NCI-H446 treated with DMSO at 0.1 percent for 48 hours (cell line): ENCODE measurements around the gene PPARD.
"Not testable (repeated sequence)": the region's sequence is repeated elsewhere in the genome, so short reads cannot be mapped to it uniquely, and the experiment has no call there.

Source experiments
- DNase-seq: peaks from one replicate; lab custom pipeline; 2025; lab: John Stamatoyannopoulos, UW

PPARD gene

DNA sequence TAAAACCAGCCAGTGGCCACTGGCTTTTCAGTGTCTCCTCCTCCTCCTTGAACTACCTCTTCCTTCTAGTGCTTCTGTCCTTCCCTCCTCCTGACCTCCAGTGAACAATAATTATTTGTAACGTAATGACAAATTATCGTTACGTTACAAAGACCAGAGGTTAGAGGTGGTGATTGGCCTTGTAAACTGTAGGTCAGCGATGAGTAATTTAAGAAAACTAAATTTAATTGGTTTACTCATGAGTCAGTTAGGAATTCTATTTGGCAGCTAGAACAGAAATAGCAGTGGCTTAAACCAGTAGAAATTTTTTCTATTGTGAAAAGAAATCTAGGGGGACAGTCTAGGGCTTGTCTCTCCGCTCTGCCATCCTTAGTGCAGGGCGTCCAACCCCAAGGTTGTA lies 38.8 kb downstream of the PPARD start:
- DNase-seq, result no peak

DNA sequence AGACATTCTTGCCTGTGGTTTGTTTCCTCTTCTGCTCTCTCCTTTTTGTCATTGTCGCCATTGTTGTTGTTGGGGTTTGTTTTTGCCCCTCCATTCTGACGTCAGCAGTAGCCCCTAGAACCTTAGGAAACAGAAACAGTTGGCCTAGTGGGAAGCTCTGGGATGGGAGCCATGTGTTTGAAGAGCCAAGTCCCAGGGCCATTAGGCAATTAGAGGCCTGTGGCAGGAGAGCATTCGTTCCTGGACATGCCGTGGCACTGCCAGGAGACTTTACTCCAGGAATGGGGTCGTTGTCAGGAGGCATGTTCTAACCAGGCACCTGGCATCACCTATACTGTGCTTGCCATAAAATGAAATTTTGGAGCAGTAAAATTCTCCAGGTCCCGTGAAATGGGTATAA lies 39.7 kb downstream of the PPARD start:
- DNase-seq, result no peak

DNA sequence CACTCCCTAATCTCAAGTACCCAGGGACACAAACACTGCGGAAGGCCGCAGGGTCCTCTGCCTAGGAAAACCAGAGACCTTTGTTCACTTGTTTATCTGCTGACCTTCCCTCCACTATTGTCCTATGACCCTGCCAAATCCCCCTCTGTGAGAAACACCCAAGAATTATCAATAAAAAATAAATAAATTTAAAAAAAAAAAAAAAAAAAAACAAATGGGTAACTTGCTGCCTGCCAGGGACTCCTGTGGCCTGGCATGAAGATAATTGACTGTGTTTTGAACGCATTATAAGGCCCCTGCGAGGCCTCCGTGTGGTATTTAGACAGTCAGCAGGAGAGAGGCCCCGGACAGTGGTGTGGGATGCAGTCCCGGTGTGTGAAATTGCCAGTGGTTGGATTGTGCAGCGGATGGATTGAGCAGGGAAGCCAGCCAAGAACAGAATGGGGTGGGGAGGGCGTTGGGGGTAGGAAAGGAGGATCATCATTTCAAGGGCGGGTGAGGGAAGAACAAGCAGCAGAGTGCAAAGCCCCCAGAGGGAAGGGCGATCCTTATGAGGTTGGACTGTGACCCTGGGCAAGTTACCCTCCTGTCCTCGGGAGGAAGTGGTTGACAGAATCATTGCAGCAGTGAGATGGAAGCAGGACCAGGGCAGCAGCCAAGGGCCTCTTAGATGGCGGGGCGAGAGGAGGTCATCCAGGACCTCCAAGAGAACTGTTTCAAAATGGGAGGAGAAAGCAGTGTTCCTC lies 43.3 kb downstream of the PPARD start:
- peak; percentile 7 for DNase-seq

DNA sequence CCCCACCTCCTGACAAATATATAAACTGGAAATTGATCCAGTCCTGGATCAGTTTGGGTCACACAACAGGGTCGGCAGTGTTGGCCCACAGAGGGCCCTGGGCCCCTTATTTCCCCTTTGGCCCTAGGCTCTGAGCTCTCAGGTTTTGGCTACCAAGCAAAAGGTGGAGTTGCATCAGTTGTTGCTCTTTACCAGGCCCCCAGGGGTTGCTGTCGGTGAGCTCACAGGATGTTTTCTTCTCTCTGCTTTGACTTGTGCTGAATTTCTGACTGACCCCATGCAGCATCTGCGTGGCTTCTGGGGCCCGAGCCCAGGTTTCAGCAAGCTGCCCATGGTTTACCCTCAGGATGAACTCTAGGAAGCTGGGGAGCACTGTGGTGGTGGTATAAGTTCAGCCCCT lies 44.6 kb downstream of the PPARD start:
- DNase-seq, result no peak

DNA sequence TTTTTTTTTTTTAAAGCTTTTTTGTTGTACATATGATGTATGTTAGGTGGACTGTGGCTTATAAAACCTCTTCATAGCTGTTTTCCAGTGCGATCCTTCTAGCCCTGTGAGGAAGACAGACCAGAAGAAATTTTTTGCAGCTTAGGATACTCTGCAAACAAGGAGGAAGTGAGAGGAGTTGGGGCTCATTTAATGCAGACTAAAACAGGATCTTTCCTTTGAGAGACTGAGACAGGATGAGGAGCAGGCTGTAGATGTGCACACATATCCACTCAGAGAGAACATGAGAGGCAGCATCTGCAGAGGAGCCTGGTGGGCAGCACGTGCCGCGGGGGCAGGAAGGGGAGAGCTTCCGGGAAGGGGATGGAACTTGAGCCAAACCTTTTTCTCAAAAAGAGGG lies 45.7 kb downstream of the PPARD start:
- no peak for DNase-seq

DNA sequence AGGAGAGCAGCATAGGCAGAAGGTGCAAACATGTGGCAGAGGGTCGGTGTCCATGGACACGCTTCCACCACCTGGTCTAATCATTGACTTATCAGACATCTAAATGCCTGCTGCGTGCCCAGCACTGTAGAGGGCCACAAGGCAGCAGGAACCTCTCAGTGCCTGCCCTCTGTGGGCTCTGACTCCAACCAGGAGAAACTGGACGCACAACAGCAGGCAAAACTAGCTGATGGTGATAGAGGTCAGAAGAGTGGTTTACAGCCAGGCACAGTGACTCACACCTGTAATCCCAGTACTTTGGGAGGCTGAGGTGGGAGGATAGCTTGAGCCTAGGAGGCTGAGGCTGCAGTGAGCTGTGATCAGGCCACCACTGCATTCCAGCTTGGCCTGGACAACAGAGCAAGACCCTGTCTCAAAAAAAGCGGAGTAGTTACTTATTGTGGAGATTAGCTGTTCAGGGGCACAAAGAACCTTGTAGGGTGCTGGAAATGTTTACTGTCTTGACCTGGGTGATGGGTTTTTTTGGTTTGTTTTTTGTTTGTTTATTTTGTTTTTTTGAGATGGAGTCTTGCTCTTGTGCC lies 46.5 kb downstream of the PPARD start:
- DNase-seq, result no peak

DNA sequence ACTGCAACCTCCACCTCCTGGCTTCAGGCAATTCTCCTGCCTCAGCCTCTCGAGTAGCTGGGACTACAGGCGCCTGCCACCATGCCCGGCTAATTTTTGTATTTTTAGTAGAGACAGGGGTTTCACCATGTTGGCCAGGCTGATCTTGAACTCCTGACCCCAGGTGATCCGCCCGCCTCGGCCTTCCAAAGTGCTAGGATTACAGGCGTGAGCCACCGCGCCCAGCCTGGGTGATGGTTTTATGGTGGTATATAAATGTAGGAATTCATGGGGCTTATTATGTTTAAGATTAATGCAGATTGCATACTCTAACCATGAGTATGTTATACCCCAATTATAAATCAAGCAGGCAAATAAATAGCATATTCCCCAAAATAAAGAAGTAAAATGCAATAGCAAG lies 47.0 kb downstream of the PPARD start:
- DNase-seq, result not testable (repeated sequence)

DNA sequence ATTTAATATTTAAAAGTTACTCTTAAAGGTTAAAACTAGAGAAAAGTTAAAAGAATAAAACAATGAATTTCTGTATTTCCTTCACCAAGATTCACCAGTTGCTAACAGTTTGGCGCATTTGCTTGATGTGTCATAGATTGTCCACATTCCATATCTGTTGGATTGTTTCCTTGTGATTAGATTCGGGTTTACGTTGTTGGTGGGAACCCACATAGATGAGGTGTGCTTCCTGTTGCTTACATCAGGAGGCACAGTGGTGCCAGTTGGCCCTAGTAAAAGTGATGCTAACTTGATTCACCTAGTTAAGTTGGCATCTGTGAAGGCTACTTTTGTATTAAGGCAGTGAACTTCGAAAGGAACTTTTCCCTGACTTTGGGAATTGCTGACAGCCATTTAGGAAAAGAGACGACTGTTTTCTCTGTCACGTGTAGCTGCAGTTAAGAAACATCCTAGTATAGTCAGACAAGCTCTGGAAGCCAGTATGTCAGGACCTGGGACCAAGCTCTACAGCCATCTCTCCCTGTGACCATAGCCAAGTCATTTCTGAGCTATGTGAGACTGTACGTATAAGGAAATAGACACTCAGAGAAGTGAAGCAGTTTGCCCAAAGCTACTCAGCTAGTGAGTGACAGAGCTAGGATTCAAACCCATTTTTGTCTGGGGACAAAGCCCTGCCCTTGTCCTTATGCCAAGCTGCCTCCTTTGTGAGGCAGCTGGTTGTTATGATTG lies 49.0 kb downstream of the PPARD start:
- DNase-seq, result no peak

DNA sequence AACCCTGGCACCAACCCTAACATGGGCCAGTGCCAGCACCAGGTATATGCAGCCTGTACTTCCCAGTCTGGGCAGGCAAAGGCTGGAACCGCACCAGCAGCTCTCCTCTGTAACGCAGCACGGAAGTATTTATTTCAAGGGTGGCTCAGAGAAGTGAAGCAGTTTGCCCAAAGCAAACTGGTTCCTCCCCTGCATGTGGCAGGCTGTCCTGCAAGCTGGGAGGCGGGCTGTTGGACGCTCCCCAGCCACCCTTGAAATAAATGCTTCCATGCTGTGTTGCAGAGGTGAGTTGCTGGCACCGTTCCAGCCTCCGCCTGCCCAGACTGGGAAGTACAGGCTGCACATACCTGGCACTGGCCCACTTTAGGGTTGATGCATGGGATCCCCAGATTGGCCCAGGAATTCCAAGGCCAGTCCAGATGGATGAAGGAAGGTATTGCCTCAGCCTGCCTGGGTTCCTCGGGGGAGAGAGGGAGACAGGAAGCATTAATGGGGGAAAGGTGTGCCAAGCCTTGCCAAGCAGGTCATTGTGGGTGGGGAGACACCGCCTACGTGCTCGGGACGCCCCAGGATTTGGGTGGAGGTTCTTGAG lies 49.8 kb downstream of the PPARD start:
- DNase-seq, result no peak

DNA sequence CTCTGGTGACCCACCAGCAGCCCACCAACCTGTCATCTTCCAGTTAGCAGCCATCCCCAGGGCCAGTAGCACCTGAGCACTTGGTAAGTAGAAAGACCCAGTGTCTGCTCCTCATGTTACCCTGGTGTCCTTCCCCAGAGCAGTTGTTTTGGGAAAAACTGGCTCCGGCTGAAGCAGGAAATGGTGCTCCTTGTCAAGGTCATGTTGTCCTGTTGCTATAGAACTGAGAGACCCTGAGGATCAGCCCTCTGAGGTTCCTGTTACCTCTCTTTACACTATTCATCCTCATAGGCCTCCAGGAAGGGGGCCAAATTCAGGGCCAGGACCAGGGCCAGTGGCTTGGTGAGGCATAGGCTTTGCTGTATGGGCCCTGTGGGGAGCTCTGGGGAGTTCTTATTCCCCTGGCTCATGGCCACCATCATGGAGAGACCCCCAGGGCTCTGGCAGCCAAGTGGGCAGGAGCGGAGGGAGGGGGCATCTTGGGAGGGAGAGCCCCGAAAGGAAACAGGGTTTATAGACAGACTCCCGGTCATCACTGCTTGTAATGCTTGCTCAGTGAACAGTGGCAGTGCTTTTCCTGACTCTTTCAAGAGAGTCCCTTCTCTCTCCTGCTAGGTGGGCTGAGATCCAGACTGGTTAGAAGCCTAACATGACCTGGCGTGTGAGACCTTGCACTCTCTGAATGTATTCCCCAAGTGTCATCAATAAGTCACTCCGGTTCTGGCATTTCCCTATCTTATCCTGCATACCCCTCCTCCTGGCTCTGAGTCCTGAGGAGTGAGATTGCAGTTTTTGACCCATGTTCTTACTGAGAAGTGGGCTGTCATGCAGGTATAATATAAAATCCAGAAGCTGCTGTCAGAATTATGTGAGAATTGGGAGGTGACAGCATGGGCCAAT lies 50.7 kb downstream of the PPARD start:
- DNase-seq, result no peak

DNA sequence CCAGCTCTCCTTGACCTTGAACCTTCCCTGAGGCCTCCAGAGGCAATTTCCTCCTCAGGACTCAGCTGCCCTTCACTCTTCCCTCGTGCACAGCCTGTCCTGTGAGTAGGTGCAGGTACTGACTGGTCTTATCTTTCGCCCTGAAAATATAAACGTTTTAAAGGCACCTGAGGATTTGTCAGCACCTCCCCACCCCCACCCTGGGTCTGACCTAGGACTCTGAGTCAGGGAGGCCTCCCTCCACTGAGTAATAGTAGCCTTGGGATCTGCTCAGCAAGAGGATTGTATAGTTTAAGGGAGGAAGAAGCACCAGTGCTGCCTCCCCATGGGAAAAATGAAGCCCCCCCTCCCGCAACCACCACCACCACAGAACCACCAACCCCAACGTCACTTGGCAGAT lies 54.6 kb downstream of the PPARD start:
- no peak for DNase-seq

DNA sequence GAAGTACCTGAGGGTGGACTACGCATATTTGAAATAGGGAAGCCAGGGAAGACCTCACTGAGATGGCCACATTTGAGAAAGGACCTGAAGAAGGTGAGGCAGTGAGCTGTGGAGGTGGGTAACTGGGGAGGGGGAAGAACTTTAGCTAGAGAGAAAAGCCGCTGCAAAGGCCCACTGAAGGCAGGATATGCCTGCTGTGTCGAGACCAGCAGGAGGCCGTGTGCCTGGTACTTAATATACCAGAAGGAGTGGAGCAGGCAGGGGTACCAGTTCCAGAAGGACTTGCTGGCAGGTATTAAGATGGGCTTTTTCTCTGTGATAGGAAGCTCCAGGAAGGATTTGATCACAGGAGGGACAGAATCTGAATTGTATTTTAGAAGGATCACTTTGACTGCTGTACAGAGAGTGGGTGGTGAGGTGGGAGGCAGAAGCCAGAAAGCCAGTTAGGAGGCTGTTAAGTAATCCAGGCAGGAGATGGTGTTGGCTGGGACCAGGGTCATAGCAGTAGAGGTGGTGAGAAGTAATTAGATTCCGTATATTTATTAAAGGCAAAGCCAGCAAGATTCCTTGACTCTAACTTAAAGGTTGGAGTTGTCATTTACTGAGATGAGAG lies 55.6 kb downstream of the PPARD start:
- no peak for DNase-seq

DNA sequence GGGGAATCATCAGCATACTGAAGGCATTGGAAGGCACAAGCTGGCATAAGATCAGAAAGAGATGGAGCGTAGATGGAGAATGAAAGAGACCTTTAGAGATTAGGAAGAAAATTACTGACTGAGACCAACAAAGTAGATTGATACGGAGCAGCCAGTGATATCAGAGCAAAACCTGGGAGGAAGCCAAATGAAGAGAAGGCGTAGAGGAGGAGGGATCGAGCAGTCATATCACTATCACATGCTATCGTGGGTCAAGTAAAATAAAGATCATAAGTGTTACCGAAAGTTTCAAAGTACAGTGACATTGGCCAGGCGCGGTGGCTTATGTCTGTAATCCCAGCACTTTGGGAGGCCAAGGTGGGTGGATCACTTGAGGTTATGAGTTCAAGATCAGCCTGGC lies 56.2 kb downstream of the PPARD start:
- DNase-seq, result no peak

DNA sequence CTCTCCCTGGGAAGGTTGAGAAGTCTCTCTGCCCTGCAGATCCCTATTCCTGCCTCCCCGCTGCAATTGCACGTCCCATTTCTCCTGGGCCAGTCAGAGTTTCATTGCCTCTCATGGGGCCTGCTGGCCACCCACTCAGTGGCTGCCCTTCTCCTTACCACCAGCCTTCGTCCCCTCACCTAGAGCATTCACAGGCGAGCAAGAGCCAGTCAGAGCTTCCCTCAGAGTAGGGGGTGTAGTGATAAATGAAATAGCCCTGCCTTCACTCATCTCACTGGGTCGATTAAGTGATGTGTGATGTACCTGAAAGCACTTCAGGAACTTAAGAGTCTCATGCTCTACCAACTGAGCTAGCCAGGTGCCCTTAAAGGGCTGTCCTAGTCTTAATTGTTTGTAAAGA lies 57.8 kb downstream of the PPARD start:
- no peak for DNase-seq

DNA sequence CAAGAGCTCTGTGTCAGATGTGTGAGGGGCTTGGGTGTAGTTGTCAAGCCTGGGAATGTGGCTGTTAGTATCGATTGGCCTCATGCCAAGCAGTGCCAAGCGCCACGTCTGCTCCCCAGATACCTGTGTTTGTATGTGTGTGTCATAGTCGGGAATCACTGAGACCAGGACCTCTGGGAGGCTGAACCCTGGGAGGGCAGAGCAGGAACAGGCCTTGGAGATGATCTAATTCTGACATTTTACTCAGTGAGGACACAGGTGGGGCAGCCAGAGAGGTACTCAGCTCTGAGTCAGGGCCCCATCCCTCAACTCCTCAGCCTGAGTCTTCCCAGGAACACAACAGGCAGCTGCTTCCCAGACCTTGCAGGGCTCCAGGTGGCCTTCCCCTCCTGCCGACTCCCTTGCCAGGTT lies 58.5 kb downstream of the PPARD start:
- no peak for DNase-seq

DNA sequence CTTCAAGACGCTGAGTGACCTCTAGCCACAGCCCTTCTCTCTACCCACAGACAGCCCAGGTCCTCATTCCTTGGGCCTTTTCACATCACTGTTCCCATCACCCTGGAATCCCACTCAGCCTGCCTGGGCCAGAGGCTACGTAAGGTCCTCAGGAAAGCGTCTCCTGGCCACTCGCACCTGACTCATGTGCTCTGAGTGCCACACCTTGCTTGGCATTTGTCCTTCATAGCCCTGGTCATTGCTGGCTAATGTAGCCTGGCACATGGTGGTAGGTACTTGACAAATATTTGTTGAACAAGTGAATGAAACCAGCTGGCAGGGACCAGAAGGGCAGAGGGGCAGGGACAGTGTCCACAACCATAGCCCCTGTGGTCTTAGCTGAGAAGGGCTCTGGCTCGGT lies 59.2 kb downstream of the PPARD start:
- DNase-seq, result no peak

DNA sequence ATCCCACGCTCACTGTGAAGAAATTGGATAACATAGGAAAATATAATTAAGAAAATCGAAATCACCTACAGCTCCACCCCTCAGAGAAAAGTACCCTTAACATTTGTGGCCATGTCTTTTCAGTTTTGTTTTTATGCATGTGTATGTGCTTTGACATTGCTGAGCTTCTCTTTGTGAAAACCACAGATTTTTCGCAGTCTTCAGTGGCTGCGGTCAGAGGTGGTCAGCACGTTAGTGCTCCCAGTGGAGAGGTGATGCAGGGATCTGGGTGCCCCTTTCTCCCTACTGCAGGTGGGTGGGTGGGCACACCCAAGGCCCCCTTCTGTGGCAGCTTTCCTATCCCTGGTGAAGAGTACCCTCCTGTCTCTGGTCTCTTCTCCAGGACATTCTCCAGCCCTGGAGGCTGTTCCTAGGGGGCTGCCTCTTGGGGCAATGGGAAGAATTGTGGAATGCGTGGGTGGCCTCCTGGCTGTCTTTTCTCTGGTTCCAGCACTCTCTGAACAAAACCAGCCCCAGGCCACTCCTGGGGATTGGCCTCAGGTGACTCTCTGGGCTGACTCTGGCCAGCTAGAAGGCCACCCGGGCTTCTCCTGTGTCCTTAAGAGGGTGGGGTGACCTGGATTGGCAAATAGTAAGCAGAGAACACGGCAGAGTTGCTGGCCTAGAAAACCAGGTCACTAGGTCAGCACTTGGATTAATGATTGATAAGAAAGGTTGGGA lies 59.9 kb downstream of the PPARD start:
- no peak for DNase-seq

DNA sequence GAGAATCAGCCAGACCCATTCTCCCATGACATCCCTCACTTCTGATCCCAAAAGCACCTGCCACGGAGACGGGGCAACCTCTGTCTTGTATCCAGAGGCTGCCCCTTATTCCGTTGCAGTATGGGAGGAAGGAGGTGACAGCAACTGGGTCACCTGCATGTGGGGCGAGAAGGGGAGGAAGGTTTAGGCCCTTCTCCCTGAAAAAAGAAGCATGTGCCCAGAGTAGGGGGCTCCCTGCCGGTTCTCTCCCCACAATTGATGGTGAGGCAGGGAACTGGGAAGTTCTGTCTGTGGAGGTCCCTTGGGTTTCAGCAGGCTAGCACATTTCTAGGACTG lies 60.5 kb downstream of the PPARD start:
- no peak for DNase-seq

DNA sequence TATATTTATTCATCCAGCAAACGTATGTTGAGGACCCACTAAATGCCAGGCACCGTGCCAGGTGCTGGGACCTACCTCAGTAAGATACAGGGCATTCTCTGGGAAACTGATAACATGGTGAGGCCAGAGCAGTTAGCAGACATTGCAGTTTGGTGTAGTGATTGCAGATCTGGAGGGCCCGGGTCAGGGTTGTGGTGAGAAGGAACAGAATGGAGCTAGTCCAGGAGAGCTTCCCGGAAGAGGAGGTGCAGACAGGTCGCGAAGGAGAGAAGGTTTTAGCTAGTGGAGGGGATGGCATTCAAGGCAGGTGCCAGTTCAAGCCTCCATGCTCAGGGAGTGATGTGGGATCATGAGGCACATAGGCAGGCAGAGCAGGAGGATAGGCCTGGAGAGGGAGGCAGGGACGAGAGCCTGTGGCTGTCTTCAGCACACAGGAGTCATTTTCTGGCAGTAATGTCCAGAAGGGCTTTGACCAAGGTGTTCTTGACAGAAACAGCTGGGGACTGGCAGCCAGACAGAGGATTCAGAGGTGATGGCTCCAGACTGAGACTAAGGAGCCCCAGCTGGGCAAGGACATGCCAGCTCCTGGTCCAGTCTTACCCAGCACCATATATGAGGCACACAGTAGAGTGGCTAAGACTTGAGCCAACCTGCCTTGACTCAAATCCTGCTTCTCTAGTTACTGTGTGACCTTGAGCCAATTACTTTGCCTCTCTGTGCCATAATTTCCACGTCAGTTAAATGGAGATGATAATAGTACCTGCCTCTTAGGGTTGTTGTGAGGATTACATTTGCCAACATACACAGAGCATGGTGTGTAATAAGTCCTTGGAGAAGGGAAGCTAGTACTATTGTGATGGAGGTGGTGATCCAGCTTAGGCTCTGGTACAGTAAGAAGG lies 61.4 kb downstream of the PPARD start:
- DNase-seq, result no peak
